OCI-LY1 (cell line): ENCODE measurements around the gene ITPRID1.

Experiments used
- H2AFZ ChIP-seq: fragments of 200-600 bp; sonication (generic), shearing (Covaris generic); 2 replicates; pipeline ENCODE4 v1.6.0; 2014; ENCODE audit warnings: antibody characterized with exemption, mild to moderate bottlenecking, low read length
- H3F3A ChIP-seq: fragments of 200-600 bp; sonication (generic), shearing (Covaris generic); 2 replicates; pipeline ENCODE4 v1.6.0; 2014; ENCODE audit warnings: mild to moderate bottlenecking, antibody characterized with exemption, low read length, moderate library complexity; ENCODE audit not compliant: insufficient read depth
- H3K27ac ChIP-seq: fragments of 200-600 bp; sonication (generic); 2 replicates; pipeline ENCODE4 v1.5.1; 2014; ENCODE audit warnings: low read length, mixed run types, mild to moderate bottlenecking, low read depth; ENCODE audit not compliant: poor library complexity, severe bottlenecking
- H3K27me3 ChIP-seq: fragments of 200-600 bp; sonication (generic); 2 replicates; pipeline ENCODE4 v1.6.0; 2014; ENCODE audit warnings: antibody characterized with exemption, mild to moderate bottlenecking, low read length, moderate library complexity; ENCODE audit not compliant: insufficient read depth
- H3K36me3 ChIP-seq: fragments of 200-600 bp; sonication (generic); 2 replicates; pipeline ENCODE4 v1.6.1; 2014; ENCODE audit warnings: mild to moderate bottlenecking, antibody characterized with exemption, low read length, moderate library complexity, mixed read lengths; ENCODE audit not compliant: insufficient read depth
- H3K4me1 ChIP-seq: fragments of 200-600 bp; sonication (generic); 2 replicates; pipeline ENCODE4 v1.5.1; 2014; ENCODE audit warnings: mild to moderate bottlenecking, low read length, moderate library complexity; ENCODE audit not compliant: insufficient read depth, severe bottlenecking
- H3K4me2 ChIP-seq: fragments of 200-600 bp; sonication (generic), shearing (Covaris generic); 2 replicates; pipeline ENCODE4 v1.6.1; 2014; ENCODE audit warnings: low read length
- H3K4me3 ChIP-seq: fragments of 200-600 bp; sonication (generic); 2 replicates; pipeline ENCODE4 v1.5.1; 2014; ENCODE audit warnings: low read length, low read depth, mild to moderate bottlenecking, mixed read lengths; ENCODE audit not compliant: poor library complexity, severe bottlenecking
- H3K79me2 ChIP-seq: fragments of 200-600 bp; shearing (Covaris generic); 2 replicates; pipeline ENCODE4 v1.6.1; 2016; ENCODE audit warnings: mixed run types, low read length, mixed read lengths; ENCODE audit not compliant: insufficient read depth
- H3K9ac ChIP-seq: fragments of 200-600 bp; sonication (generic), shearing (Covaris generic); 2 replicates; pipeline ENCODE4 v1.6.1; 2014; ENCODE audit warnings: mild to moderate bottlenecking, low read length, mixed read lengths
- H3K9me2 ChIP-seq: fragments of 200-600 bp; sonication (generic), shearing (Covaris generic); 2 replicates; pipeline ENCODE4 v1.6.1; 2014; ENCODE audit warnings: low read depth, mild to moderate bottlenecking, low read length, mixed read lengths
- H3K9me3 ChIP-seq: fragments of 200-600 bp; shearing (Covaris generic); 2 replicates; pipeline ENCODE4 v1.6.1; 2014; ENCODE audit warnings: low read length, mixed read lengths
- H4K20me1 ChIP-seq: fragments of 200-600 bp; sonication (generic), shearing (Covaris generic); 2 replicates; pipeline ENCODE4 v1.6.0; 2016; ENCODE audit warnings: mild to moderate bottlenecking, low read length; ENCODE audit not compliant: insufficient read depth
- CTCF ChIP-seq: fragments of 200-600 bp; sonication (generic), shearing (Covaris generic); IDR thresholded peaks from 2 replicates; pipeline ENCODE4 v1.5.1; 2017; ENCODE audit warnings: mild to moderate bottlenecking, antibody characterized with exemption, low read length, moderate library complexity, mixed read lengths
- EZH2 ChIP-seq: fragments of 200-600 bp; sonication (generic), shearing (Covaris generic); IDR thresholded peaks from 2 replicates; pipeline ENCODE4 v1.8.0; 2017; ENCODE audit warnings: borderline replicate concordance, mixed run types, mild to moderate bottlenecking, antibody characterized with exemption, low read length, moderate library complexity, mixed read lengths

Gene ITPRID1

GRCh38 chr7:31669461-31669860 lies 155.6 kb downstream of the ITPRID1 start:
- H3K4me1 ChIP-seq = no peaks in the 10 kb centered on the region
- no peaks in the 10 kb centered on the region for H3K9me3 ChIP-seq
- no peak overlapping the region for H3K4me2 ChIP-seq
- no peaks in the 10 kb centered on the region for H4K20me1 ChIP-seq
- TF ChIP-seq EZH2 = no peak
- no peak for TF ChIP-seq CTCF
- no peaks in the 10 kb centered on the region for H3K79me2 ChIP-seq
- no peak overlapping the region for H3K4me3 ChIP-seq
- no peaks in the 10 kb centered on the region for H3F3A ChIP-seq
- no peak overlapping the region for H3K9ac ChIP-seq
- H3K27me3 ChIP-seq = peaks cover 5% of the 10 kb centered on the region; the same call in 1 of the 2 replicates
- H3K9me2 ChIP-seq = no peaks in the 10 kb centered on the region
- H3K27ac ChIP-seq = no peak overlapping the region
- H2AFZ ChIP-seq = no peak overlapping the region
- H3K36me3 ChIP-seq = no peaks in the 10 kb centered on the region

DNA sequence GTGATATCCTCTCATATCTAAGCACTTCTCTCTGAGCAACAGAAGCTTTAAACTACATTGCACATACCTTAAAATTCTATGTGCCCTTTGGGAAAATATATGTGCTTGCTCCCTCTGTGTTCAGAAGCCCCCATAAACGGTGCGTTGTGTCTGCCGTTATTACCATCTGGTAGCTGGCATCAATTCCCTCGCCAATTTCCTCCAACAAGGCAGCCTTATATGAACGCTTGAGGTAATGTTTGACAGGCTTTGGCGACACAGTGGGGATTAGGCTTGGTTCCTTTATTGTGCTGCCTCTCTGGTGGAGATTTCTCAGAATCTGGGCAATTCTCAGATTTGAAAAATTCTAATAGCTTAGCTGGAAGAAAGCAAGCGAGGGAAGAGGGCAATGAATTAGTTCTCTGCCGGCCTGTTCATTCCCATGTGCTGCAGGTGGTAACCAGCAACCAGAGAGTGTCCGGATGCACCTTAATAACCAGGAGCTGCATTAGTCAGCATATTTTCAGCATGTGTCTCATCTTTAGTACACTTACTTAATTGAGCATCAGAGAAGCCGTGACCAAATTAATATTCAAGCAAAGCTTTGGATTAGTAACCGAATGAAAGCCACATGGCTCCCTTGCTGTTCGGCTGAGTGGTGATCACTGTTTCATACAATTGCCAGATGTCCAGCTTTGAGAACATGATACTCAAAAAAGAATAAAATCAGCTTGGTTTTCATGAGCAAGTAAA lies 165.8 kb downstream of the ITPRID1 start:
- TF ChIP-seq CTCF (no peak), EZH2 (no peak)
- Histone ChIP-seq H3K4me1 (no peaks in the 10 kb centered on the region), H2AFZ (no peak overlapping the region), H3K27ac (no peak overlapping the region), H3K27me3 (no peaks in the 10 kb centered on the region), H3K9me3 (no peaks in the 10 kb centered on the region), H3K36me3 (no peaks in the 10 kb centered on the region), H3K9me2 (no peaks in the 10 kb centered on the region), H4K20me1 (no peaks in the 10 kb centered on the region), H3K4me3 (no peak overlapping the region), H3K79me2 (no peaks in the 10 kb centered on the region), H3K4me2 (no peak overlapping the region), H3F3A (no peaks in the 10 kb centered on the region), H3K9ac (no peak overlapping the region)

GRCh38 chr7:31683445-31684225 lies 169.7 kb downstream of the ITPRID1 start:
- no peaks in the 10 kb centered on the region for H4K20me1 ChIP-seq
- H3K79me2 ChIP-seq = no peaks in the 10 kb centered on the region
- H3F3A ChIP-seq = no peaks in the 10 kb centered on the region
- H3K9ac ChIP-seq = no peak overlapping the region
- no peaks in the 10 kb centered on the region for H3K36me3 ChIP-seq
- no peaks in the 10 kb centered on the region for H3K27me3 ChIP-seq
- H3K9me2 ChIP-seq = no peaks in the 10 kb centered on the region
- H3K4me1 ChIP-seq = no peaks in the 10 kb centered on the region
- TF ChIP-seq CTCF = no peak
- TF ChIP-seq EZH2 = no peak
- H3K27ac ChIP-seq = no peak overlapping the region
- no peaks in the 10 kb centered on the region for H3K9me3 ChIP-seq
- H2AFZ ChIP-seq = no peak overlapping the region
- no peak overlapping the region for H3K4me2 ChIP-seq
- H3K4me3 ChIP-seq = no peak overlapping the region
